ENCODE measurements around the gene C2CD4B.

The C2CD4B gene

GRCh38 chr15:62119227-62119864 lies 45.7 kb downstream of the C2CD4B start:
- ChIA-PET POLR2A (interaction anchor here (0.6 to 1.0 kb wide), 2 partner anchors 59 to 163 kb away, joined by 3 to 4 read pairs; no protein-coding TSS in a partner anchor), CTCF (interaction anchor here (1.3 to 2.5 kb wide), 3 partner anchors 11 to 188 kb away, joined by 3 to 9 read pairs (median 6); no protein-coding TSS in a partner anchor)
- no peak for TF ChIP-seq CTCF (IDR thresholded peaks at IDR 0.05; ENCODE audit: insufficient read depth, low read length, missing control alignments)
- DNase-seq (ENCODE audit: low read depth, low spot score): peak; percentile 93
- peak overlapping the region; percentile 45 for H3K4me3 ChIP-seq (ENCODE audit: low read depth, low read length)

GRCh38 chr15:62118520-62119226 lies 46.4 kb downstream of the C2CD4B start:
- ChIA-PET POLR2A (interaction anchor here (0.6 to 1.0 kb wide), 2 partner anchors 58 to 163 kb away, joined by 3 to 4 read pairs; no protein-coding TSS in a partner anchor), CTCF (interaction anchor here (1.3 to 2.5 kb wide), 4 partner anchors 11 to 189 kb away, joined by 3 to 9 read pairs (median 6); no protein-coding TSS in a partner anchor)
- DNase-seq (ENCODE audit: low read depth, low spot score): no peak
- TF ChIP-seq CTCF (IDR thresholded peaks at IDR 0.05; ENCODE audit: insufficient read depth, low read length, missing control alignments): no peak
- peak overlapping the region; percentile 45 for H3K4me3 ChIP-seq (ENCODE audit: low read depth, low read length)

- CTCF ChIA-PET: interaction anchor here (0.8 kb wide), 1 partner anchor 138 kb away, joined by 3 read pairs; no protein-coding TSS in a partner anchor
Measured at GRCh38 chr15:62115847-62116246, 49.2 kb downstream of the C2CD4B start.

More at GRCh38 chr15:62115847-62116246, 49.2 kb downstream of the C2CD4B start:
- POLR2A ChIA-PET: no interaction called here
- TF ChIP-seq CTCF (IDR thresholded peaks at IDR 0.05; ENCODE audit: insufficient read depth, low read length, missing control alignments): no peak
- no peak overlapping the region for H3K4me3 ChIP-seq (ENCODE audit: low read depth, low read length)
- no peak for DNase-seq (ENCODE audit: low read depth, low spot score)

Measured in AG04449 (cell line).